OCI-LY1 (cell line): ENCODE measurements around the gene VWA8.

ENCODE experiments used
- CTCF ChIP-seq: fragments of 200-600 bp; sonication (generic), shearing (Covaris generic); IDR thresholded peaks from 2 replicates; pipeline ENCODE4 v1.5.1; 2017; ENCODE audit warnings: mild to moderate bottlenecking, antibody characterized with exemption, low read length, moderate library complexity, mixed read lengths
- EZH2 ChIP-seq: fragments of 200-600 bp; sonication (generic), shearing (Covaris generic); IDR thresholded peaks from 2 replicates; pipeline ENCODE4 v1.8.0; 2017; ENCODE audit warnings: borderline replicate concordance, mixed run types, mild to moderate bottlenecking, antibody characterized with exemption, low read length, moderate library complexity, mixed read lengths

- TF ChIP-seq CTCF, result no peak
- TF ChIP-seq EZH2, result no peak
These were observed 326.5 kb downstream of the VWA8 start for GRCh38 chr13:41634407-41634806.
